Epithelial cell of proximal tubule (primary cell): ENCODE data around the gene DNAH11. TPM values are rescaled to one million over a fixed set of nuclear protein-coding genes. Genes with fewer than 3 reads are reported as not detected.

Source experiments
- DNase-seq: peaks from one replicate; pipeline ENCODE4 v3.0.0-alpha.2; 2011; ENCODE audit warnings: low read depth
- H3K4me3 ChIP-seq: 2 replicates; pipeline ENCODE4 v1.5.1; 2011; ENCODE audit warnings: low read depth, mild to moderate bottlenecking, low read length
- total RNA-seq: library from RNA; depleted of rRNA; stranded (reverse); fragments of >200 nt; gene quantifications from 2 replicates; pipeline ENCODE4 v1.2.3, GENCODE V29; 2015
- TF ChIP-seq, protein P1 (sequence below): conservative IDR thresholded peaks from 2 replicates; pipeline ENCODE4 v1.5.1; 2012; ENCODE audit warnings: low read depth, mild to moderate bottlenecking, low read length

The DNAH11 gene
- total RNA-seq, 1 donor from 2014 or later = 2.8 TPM

DNA sequence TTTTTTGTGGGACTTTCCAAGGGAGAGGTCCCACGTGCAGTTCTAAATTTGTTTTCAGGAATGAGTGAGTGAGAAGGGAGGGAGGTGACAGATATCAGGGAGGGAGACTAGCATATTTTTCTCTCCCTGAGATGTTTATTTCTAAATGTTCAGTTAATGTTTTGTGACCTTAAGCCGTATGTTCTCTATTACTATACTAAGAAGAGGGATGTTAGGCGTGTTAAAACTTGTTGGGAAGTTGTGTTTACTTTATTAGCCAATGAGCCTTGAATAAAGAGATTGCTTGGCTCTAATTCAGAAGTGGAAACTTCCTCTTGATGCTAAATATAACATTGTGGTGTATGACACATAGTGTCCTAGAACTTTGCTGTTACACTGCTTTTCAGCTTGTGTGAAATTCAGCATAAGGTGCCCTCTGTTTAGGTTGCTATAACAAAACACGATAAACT lies 37.3 kb downstream of the DNAH11 start:
- H3K4me3 ChIP-seq = no peak overlapping the region
- TF ChIP-seq, protein P1, sequence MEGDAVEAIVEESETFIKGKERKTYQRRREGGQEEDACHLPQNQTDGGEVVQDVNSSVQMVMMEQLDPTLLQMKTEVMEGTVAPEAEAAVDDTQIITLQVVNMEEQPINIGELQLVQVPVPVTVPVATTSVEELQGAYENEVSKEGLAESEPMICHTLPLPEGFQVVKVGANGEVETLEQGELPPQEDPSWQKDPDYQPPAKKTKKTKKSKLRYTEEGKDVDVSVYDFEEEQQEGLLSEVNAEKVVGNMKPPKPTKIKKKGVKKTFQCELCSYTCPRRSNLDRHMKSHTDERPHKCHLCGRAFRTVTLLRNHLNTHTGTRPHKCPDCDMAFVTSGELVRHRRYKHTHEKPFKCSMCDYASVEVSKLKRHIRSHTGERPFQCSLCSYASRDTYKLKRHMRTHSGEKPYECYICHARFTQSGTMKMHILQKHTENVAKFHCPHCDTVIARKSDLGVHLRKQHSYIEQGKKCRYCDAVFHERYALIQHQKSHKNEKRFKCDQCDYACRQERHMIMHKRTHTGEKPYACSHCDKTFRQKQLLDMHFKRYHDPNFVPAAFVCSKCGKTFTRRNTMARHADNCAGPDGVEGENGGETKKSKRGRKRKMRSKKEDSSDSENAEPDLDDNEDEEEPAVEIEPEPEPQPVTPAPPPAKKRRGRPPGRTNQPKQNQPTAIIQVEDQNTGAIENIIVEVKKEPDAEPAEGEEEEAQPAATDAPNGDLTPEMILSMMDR = no peak
- no peak for DNase-seq

DNA sequence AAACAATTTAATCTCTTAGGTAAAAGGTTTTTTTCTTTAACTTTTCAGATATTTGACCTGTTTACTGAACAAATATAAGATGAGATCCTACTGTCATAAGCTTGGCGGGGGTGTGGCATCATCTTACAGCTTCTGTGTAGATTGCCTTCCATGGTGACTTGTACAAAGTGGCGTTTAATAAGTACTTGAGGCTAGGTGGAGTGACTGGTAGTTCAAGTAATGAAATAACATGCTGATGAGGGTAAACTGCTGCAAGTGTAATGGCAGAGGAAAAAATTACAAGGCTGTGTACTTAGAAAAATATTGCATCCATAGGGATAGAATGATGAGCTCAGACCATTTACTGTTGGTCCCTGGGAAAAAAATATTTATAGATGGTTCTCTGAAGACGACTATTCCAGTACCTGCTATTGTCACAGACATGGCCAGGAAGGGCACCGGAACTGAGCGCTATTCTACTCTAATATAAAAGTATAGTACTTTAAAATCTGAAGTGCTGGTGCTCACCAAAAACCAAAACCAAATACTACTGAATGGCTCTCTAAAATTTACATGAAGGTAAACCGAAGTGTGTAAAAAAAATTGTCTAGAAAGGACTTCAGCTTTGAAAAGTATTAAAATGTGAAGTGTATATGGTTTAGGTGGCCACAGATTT lies 42.4 kb downstream of the DNAH11 start:
- DNase-seq = no peak
- TF ChIP-seq, protein P1 = no peak
- no peak overlapping the region for H3K4me3 ChIP-seq

DNA sequence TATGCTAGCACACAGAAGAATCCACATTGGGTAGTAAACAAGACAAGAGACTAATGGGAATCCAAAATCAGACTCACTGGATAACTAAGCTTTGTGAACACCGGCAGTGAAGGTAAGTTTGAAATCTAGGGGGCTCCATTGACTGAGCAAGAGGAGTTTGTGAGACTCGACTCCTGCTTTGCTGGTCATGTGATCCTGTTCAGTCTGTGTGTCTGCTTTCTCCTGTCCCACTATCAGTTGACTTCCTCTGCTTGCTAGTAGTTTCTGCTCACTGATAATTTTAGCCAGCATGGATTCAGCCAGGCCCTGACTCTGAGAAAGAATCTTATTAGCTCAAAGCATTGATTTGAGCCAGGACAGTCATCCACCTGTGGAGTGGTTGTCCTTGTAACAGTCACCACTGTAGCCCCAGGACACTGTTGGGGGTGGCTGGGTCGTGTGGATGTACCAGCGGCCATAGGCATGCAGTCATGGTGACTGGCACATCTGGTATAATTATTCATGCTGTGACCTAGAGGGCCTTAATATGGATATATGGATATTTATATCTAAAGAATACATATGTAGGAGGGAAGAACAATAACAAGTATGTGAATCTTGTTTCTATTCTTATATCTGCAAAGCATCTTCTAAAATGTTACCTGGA lies 44.4 kb downstream of the DNAH11 start:
- TF ChIP-seq, protein P1 = no peak
- no peak overlapping the region for H3K4me3 ChIP-seq
- no peak for DNase-seq

DNA sequence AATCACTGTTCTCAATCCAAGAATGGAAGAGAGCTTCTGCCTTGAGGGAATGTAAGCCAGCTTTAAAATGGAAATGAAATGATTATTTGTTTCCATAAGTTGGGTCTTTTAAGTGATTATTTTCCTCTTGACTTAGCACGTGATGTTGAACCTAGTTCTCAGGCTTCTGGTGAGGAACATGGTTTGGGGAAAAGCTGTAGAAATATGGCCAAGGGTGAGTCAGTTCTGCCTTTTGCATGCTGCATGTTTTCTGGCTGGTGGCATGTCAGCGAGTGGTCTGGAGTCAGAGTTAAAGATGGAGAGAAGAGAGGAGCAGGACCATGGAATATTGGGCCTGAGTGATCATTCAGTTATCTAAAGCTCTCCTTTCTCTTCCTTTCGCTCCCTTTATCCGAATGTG lies 54.0 kb downstream of the DNAH11 start:
- H3K4me3 ChIP-seq = no peak overlapping the region
- DNase-seq = no peak
- TF ChIP-seq, protein P1 = no peak

DNA sequence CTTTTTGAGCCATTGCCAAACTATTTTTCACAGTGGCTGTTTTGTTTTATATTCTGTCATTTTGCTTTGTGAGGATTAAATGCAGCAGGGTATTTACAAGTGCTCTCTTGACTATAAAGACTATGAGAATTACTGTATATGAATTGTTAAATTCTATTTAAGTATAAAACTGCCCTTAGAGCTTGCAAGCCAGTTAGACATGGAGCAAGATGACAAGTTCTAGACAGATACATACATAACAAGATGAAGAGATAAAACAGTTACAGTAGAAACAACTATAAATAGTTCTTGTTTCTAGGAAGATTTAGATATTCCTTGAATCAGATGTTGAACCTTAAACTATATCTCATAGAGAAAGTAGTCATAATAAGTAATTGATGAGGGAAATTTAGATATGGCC lies 60.6 kb downstream of the DNAH11 start:
- no peak overlapping the region for H3K4me3 ChIP-seq
- no peak for DNase-seq
- TF ChIP-seq, protein P1 = no peak

DNA sequence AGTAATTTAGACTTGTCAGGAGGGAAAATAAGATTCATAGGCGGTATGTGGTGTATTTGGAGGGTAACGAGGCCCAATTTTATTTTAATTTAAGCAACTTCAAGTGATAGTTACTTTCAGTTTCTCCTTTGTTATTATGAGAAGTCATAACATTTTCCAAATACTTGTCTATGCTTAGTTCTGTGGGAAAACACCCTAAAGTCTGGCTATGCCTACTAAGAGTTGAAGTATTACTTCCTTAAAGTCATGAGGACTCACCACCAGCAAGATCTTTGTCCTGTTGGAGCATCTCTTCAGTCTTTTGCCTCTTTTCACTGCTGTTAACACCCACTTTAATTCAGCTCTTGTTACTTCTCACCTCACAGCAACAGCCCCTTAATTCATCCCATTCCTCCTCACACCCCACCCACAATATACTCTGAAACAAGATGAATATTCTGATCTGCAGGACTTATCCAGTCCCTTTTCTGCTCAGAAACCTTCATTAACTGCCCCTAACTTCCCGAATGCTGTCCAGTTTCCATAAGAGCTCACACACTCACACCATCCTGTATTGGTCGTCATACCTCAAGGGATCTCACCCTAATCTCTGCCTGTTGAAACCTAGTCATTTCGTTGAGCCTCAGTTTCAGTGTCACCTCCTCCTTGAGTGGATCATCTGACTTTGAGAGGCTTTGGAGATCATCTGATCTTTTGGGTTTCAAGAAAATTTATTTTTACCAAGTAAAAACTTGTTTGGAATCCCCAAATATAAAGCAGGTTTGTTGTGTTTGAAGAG lies 61.3 kb downstream of the DNAH11 start:
- no peak overlapping the region for H3K4me3 ChIP-seq
- TF ChIP-seq, protein P1 = no peak
- no peak for DNase-seq
